T47D (cell line): Measurements from ENCODE around the gene RPN2.

ENCODE experiments used
- DNase-seq, 2 experiments: peaks; one replicate each; pipeline versions ENCODE4 v3.0.0 to v3.0.0-alpha.2; 2011 to 2012; ENCODE audit warnings: low read depth in 1 of 2, low spot score in 1 of 2
- JUND ChIP-seq: IDR thresholded peaks from 2 replicates; pipeline ENCODE4 v1.6.1; 2012; ENCODE audit warnings: low read depth
- in situ Hi-C: cut with HindIII; loops from 2 replicates; pipeline ENCODE4 v1.10.0; 2016; ENCODE audit warnings: low sequenced_read_pairs, low pct_unique_long_range_greater_than_20kb

Gene RPN2

GRCh38 chr20:37228656-37229055 is 49.5 kb downstream of the RPN2 start:
- no peak for DNase-seq
- in situ Hi-C loops = no loop called here
- no peak for TF ChIP-seq JUND

GRCh38 chr20:37229357-37229756 is 50.2 kb downstream of the RPN2 start:
- in situ Hi-C loops = no loop called here
- no peak for DNase-seq
- no peak for TF ChIP-seq JUND

GRCh38 chr20:37230200-37230599 is 51.1 kb downstream of the RPN2 start:
- in situ Hi-C loops = no loop called here
- no peak for TF ChIP-seq JUND
- DNase-seq = no peak

GRCh38 chr20:37231947-37232630 is 53.0 kb downstream of the RPN2 start:
- no peak for DNase-seq
- in situ Hi-C loops = no loop called here
- TF ChIP-seq JUND = no peak

GRCh38 chr20:37233548-37234253 is 54.6 kb downstream of the RPN2 start:
- no peak for DNase-seq
- in situ Hi-C loops = no loop called here
- TF ChIP-seq JUND = no peak

GRCh38 chr20:37234254-37234581 is 55.1 kb downstream of the RPN2 start:
- TF ChIP-seq JUND = no peak
- in situ Hi-C loops = no loop called here
- no peak for DNase-seq

GRCh38 chr20:37235065-37235464 is 55.9 kb downstream of the RPN2 start:
- TF ChIP-seq JUND = no peak
- in situ Hi-C loops = no loop called here
- no peak for DNase-seq

GRCh38 chr20:37236462-37236861 is 57.3 kb downstream of the RPN2 start:
- in situ Hi-C loops = no loop called here
- no peak for TF ChIP-seq JUND
- no peak for DNase-seq

GRCh38 chr20:37237656-37238055 is 58.5 kb downstream of the RPN2 start:
- in situ Hi-C loops = no loop called here
- no peak for DNase-seq
- TF ChIP-seq JUND = no peak

- in situ Hi-C loops = no loop called here
- TF ChIP-seq JUND = no peak
- no peak for DNase-seq
These were observed 59.3 kb downstream of the RPN2 start for GRCh38 chr20:37238426-37238825.

GRCh38 chr20:37238935-37239451 is 59.9 kb downstream of the RPN2 start:
- in situ Hi-C loops = no loop called here
- TF ChIP-seq JUND = no peak
- DNase-seq = no peak

- no peak for DNase-seq
- in situ Hi-C loops = no loop called here
- TF ChIP-seq JUND = no peak
These were observed 61.4 kb downstream of the RPN2 start for GRCh38 chr20:37240337-37241067.

- in situ Hi-C loops = no loop called here
- no peak for TF ChIP-seq JUND
- no peak for DNase-seq
These were observed 63.4 kb downstream of the RPN2 start for GRCh38 chr20:37242503-37242902.
